ENCODE measurements around the gene LMO1.

Gene LMO1

DNA sequence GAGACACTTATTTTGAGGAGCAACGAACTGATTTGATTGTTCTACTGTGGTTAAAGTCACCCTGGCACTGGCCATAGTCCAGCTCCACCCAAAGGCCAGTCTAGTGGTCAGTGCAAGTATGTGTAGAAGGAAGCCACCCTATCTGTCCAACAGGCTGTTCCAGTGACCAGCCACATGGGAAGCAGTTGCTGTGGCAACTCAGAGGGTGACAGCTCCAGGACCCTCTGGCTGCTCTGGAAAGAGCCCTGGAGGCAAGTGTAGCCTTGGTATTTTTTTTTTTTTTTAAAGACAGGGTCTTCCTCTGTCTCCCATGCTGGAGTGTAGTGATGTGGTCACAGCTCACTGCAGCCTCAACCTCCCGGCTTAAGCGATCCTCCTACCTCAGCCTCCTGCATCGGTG is 27.8 kb downstream of the LMO1 start:
- TF ChIP-seq CTCF (IDR thresholded peaks at IDR 0.05; ENCODE audit: low read depth, low read length, poor library complexity, severe bottlenecking) (no peak), EZH2phosphoT487 (IDR thresholded peaks at IDR 0.05; ENCODE audit: borderline replicate concordance, low read length) (no peak)
- H3K79me2 ChIP-seq (ENCODE audit: control insufficient read depth, low read length), result no peaks in the 10 kb centered on the region
- H3K36me3 ChIP-seq (ENCODE audit: control insufficient read depth, low read length), result no peaks in the 10 kb centered on the region
- no peaks in the 10 kb centered on the region for H3K4me1 ChIP-seq (ENCODE audit: control insufficient read depth, low read length)
- no peak overlapping the region for H3K4me3 ChIP-seq (ENCODE audit: low read length)
- no peaks in the 10 kb centered on the region for H3K27me3 ChIP-seq (ENCODE audit: control insufficient read depth, low read length)
- no peak overlapping the region for H3K27ac ChIP-seq (ENCODE audit: low read depth, low read length)
- H3K9me2 ChIP-seq (replicated peaks; ENCODE audit: control insufficient read depth, low read length), result no peaks in the 10 kb centered on the region
- no peaks in the 10 kb centered on the region for H4K20me1 ChIP-seq (ENCODE audit: control insufficient read depth, insufficient read depth, low read depth, low read length)
- H3F3A ChIP-seq (ENCODE audit: control insufficient read depth, insufficient read depth), result no peaks in the 10 kb centered on the region
- H3K9me3 ChIP-seq (ENCODE audit: control insufficient read depth, insufficient read depth, low read length), result no peaks in the 10 kb centered on the region
- H3K4me2 ChIP-seq (ENCODE audit: low read length), result no peak overlapping the region

DNA sequence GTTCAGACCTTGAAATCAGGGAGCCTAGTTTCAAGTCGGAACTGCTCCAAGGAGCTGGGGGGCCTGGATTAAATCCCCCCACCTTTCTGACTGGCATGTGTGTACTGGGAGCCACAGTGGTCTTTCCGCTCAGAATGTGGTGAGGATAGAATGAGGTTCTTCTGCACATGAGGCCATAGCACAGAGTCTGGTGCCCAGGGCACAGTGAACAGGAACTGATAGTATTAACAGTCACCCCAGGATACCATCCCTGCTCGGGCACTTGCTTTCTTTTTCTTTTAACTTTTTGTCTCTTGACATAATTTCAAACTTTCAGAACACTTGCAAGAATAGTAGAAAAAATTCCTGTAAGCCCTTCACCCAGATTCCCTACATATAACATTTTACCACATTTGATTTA is 28.8 kb downstream of the LMO1 start:
- Histone ChIP-seq H3F3A (ENCODE audit: control insufficient read depth, insufficient read depth) (no peaks in the 10 kb centered on the region), H3K4me2 (ENCODE audit: low read length) (no peak overlapping the region), H3K4me3 (ENCODE audit: low read length) (no peak overlapping the region)

GRCh38 chr11:8234425-8234821 is 29.3 kb downstream of the LMO1 start:
- Histone ChIP-seq H3K79me2 (ENCODE audit: control insufficient read depth, low read length) (no peaks in the 10 kb centered on the region), H3K36me3 (ENCODE audit: control insufficient read depth, low read length) (no peaks in the 10 kb centered on the region), H3K9me2 (replicated peaks; ENCODE audit: control insufficient read depth, low read length) (no peaks in the 10 kb centered on the region), H3F3A (ENCODE audit: control insufficient read depth, insufficient read depth) (no peaks in the 10 kb centered on the region), H3K9me3 (ENCODE audit: control insufficient read depth, insufficient read depth, low read length) (no peaks in the 10 kb centered on the region), H3K4me2 (ENCODE audit: low read length) (no peak overlapping the region), H3K27ac (ENCODE audit: low read depth, low read length) (no peak overlapping the region), H3K4me3 (ENCODE audit: low read length) (no peak overlapping the region), H3K4me1 (ENCODE audit: control insufficient read depth, low read length) (no peaks in the 10 kb centered on the region), H4K20me1 (ENCODE audit: control insufficient read depth, insufficient read depth, low read depth, low read length) (no peaks in the 10 kb centered on the region), H3K27me3 (ENCODE audit: control insufficient read depth, low read length) (no peaks in the 10 kb centered on the region)
- TF ChIP-seq EZH2phosphoT487 (IDR thresholded peaks at IDR 0.05; ENCODE audit: borderline replicate concordance, low read length), result no peak
- TF ChIP-seq CTCF (IDR thresholded peaks at IDR 0.05; ENCODE audit: low read depth, low read length, poor library complexity, severe bottlenecking), result no peak

More for the DNA sequence above, 28.8 kb downstream of the LMO1 start:
- TF ChIP-seq EZH2phosphoT487 (IDR thresholded peaks at IDR 0.05; ENCODE audit: borderline replicate concordance, low read length) (no peak), CTCF (IDR thresholded peaks at IDR 0.05; ENCODE audit: low read depth, low read length, poor library complexity, severe bottlenecking) (no peak)
- Histone ChIP-seq H3K27ac (ENCODE audit: low read depth, low read length) (no peak overlapping the region), H3K9me3 (ENCODE audit: control insufficient read depth, insufficient read depth, low read length) (no peaks in the 10 kb centered on the region), H3K27me3 (ENCODE audit: control insufficient read depth, low read length) (no peaks in the 10 kb centered on the region), H4K20me1 (ENCODE audit: control insufficient read depth, insufficient read depth, low read depth, low read length) (no peaks in the 10 kb centered on the region), H3K36me3 (ENCODE audit: control insufficient read depth, low read length) (no peaks in the 10 kb centered on the region), H3K79me2 (ENCODE audit: control insufficient read depth, low read length) (no peaks in the 10 kb centered on the region), H3K9me2 (replicated peaks; ENCODE audit: control insufficient read depth, low read length) (no peaks in the 10 kb centered on the region), H3K4me1 (ENCODE audit: control insufficient read depth, low read length) (no peaks in the 10 kb centered on the region)
